NB4 (cell line): ENCODE results near the gene NR6A1.
A peak's percentile ranks its signal among the peaks of the same experiment; 100 is the strongest.

Experiments
- DNase-seq: peaks from one replicate; pipeline ENCODE4 v3.0.0; 2010; ENCODE audit warnings: low read depth
- H3K4me3 ChIP-seq: one replicate; pipeline ENCODE4 v1.5.1; 2011; ENCODE audit warnings: mild to moderate bottlenecking, low read depth, low read length, moderate library complexity
- CTCF ChIP-seq: IDR thresholded peaks from one replicate; pipeline ENCODE4 v1.5.1; 2012; ENCODE audit warnings: low read depth, low read length
- MYC ChIP-seq: IDR thresholded peaks from 2 replicates; pipeline ENCODE4 v1.6.1; 2011; ENCODE audit warnings: low read depth, low read length
- POLR2A ChIP-seq: IDR thresholded peaks from 2 replicates; pipeline ENCODE4 v1.6.1; 2011; ENCODE audit warnings: mild to moderate bottlenecking; ENCODE audit not compliant: insufficient read length; ENCODE audit errors: extremely low read depth
- TF ChIP-seq, protein P1 (sequence below): IDR thresholded peaks from 2 replicates; pipeline ENCODE4 v1.6.1; 2011; ENCODE audit warnings: low read depth, low read length

Gene NR6A1

DNA sequence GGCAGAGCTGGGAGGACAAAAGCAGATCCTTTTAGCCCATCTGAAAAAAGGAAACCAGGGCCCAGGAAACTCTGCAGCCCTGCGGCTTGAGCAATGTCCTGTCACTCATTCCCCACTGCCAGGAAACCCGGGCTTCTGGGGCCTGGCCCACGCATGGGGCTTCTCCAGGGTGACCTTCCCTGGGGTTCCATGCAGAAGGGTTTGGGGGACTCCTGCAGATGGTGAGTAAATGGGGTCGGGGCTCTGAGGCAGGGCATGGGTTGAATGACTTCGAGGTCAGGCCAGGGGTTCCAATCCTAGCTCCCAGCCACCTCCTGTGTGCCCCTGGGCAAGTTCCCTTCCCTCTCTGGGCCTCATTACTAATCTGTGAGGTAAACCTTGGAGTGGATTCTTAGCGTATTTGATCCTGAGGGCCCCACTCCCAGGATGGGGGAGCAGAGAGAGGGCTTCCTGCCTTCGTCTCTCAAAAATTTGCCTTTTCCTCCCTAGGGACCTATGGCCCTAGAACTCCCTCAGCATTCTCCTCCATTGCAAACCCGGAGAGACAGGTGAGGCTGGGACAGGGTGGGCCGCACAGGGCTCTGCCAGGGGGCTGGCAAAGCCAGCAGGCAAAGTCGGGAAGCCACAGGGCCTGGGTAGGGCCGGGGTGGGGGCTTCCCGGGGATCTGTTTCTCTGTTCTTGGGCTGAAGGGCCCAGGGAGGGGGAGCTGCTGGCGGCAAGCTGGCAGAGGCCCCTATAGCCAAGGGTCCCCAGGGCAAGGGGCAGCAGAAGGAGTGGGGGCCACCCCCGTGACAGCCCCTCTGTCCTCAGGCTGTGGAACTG lies 295.0 kb downstream of the NR6A1 start:
- no peak overlapping the region for H3K4me3 ChIP-seq
- TF ChIP-seq MYC (no peak), CTCF (no peak), POLR2A (no peak)
- TF ChIP-seq, protein P1, sequence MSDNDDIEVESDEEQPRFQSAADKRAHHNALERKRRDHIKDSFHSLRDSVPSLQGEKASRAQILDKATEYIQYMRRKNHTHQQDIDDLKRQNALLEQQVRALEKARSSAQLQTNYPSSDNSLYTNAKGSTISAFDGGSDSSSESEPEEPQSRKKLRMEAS: no peak
- peak; percentile 54 for DNase-seq

DNA sequence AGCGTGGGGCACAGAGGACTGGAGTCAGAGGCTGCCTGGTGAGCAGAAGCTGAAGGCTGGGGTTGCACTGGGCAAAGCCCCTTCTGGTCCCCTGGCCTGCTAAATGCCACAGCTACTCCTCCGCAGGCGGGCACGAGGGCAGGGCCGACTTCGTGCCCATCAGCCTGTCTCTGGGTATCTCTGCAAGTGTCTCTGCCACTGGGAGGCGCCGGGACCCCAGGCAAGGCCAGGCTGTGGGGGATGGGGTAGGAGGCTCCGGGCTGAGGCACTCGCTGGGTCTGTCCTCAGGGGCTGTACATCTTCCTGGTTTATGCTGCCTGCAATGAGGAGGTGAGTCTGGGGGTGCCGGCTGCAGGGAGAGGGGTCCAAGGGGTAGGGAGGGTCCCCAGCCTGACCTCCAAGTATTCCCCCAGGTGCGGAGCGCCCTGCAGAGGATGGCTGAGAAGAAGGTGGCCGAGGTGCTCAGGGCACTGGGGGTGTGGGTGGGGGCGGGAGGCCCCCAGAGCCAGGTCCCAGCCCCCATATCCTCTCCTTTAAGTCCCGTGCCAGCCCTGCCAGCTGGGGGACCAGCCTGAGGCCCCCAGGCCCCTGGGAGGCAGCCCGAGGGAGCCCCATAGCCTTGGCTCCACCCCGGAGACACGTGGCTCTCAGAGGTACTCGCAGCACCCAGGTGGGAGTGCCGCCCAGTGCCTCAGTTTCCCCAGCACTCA lies 295.8 kb downstream of the NR6A1 start:
- peak; percentile 47 for DNase-seq
- no peak overlapping the region for H3K4me3 ChIP-seq
- TF ChIP-seq POLR2A: no peak
- TF ChIP-seq, protein P1: 0 out of 2 replicates have a peak, but pooled peaks have one; percentile 10

DNA sequence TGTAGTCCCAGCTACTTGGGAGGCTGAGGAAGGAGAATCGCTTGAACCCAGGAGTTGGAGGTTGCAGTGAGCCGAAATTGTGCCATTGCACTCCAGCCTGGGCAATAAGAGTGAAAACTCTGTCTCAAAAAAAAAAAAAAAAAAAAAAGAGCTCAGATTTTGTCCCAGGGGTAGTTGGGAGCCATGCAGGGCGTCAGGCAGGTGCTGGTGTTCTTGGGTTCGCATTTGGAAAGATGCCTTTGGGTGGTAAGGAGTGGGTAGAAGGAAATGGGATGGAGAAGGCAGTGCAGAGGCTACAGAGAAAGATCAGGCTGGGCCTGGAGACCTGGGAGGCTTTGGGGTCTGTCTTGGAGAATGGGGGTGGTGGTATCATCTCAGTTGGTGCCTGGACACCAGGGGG lies 297.0 kb downstream of the NR6A1 start:
- TF ChIP-seq CTCF: no peak
- no peak for TF ChIP-seq MYC
- no peak for TF ChIP-seq POLR2A
- TF ChIP-seq, protein P1: no peak
- no peak overlapping the region for H3K4me3 ChIP-seq
- DNase-seq: no peak

DNA sequence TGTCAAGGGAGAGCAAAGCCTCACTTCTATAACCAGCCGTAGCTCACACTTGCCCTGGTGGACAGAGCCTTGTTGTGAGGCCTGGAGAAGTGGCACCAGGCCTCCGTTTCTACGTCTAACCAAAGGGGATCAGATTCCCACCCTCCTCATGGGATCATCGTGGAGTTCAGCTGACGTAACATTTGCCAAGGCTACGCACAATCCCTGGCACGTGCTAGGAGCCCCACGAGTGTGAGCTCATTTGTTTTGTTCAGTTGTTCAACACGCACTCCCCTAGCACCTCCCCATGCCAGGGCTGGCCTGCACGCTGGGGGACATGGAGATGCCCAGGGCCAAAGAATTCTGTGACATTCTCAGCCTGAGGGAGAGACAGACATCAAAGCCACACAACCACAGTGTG lies 297.8 kb downstream of the NR6A1 start:
- no peak overlapping the region for H3K4me3 ChIP-seq
- DNase-seq: no peak
- TF ChIP-seq POLR2A (no peak), CTCF (no peak), MYC (no peak)
- TF ChIP-seq, protein P1: no peak

GRCh38 chr9:124472770-124473169 lies 298.3 kb downstream of the NR6A1 start:
- TF ChIP-seq CTCF (no peak), POLR2A (no peak), MYC (no peak)
- TF ChIP-seq, protein P1: no peak
- no peak overlapping the region for H3K4me3 ChIP-seq
- no peak for DNase-seq

GRCh38 chr9:124471761-124472160 lies 299.4 kb downstream of the NR6A1 start:
- TF ChIP-seq, protein P1: no peak
- TF ChIP-seq CTCF (no peak), POLR2A (no peak)
- no peak for DNase-seq
- H3K4me3 ChIP-seq: no peak overlapping the region
